NCI-H128 (cell line): ENCODE results near the gene CALHM4.
"Not testable (repeated sequence)": the region's sequence is repeated elsewhere in the genome, so short reads cannot be mapped to it uniquely, and the experiment has no call there.

Experiments used
- DNase-seq: peaks from one replicate; lab custom pipeline; 2025; ENCODE audit not compliant: unreplicated experiment; lab: John Stamatoyannopoulos, UW

Gene CALHM4

GRCh38 chr6:116572162-116572561, 18.6 kb downstream of the CALHM4 start:
- no peak for DNase-seq

DNA sequence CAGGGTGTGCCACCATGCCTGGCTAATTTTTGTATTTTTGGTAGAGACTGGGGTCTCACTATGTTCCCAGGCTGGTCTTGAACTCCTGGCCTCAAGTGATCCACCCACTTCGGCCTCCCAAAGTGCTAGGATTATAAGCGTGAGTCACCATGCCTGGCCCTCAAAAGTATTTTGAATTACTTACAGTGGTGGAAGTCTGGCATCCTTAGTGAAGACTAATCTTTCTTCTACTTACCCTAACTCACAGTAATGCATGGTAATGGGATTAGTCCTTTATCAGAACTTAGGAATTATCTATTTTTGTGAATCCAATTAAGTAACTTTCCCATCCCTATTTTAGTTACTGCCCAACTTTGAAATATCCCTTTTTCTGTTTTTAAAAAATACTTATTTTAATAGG, 21.7 kb downstream of the CALHM4 start:
- DNase-seq: no peak

DNA sequence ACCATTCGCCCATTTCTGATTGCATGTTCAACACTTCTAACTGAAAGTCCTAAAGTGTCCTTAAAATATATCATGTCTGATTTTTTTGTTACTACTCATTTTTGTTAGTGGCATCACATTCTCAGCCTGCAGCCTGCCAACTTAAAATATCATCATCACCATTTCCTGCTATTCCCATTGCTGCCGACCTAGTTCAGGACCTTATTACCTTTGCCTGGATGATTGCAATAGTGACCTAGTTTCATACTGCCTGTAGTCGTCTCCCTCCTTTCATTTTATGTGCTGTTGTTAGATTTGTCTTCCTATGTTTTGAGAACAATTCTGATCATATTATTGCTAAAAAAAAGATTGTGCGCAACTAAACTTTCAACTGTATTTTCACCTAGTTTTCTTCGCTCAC, 23.9 kb downstream of the CALHM4 start:
- no peak for DNase-seq

DNA sequence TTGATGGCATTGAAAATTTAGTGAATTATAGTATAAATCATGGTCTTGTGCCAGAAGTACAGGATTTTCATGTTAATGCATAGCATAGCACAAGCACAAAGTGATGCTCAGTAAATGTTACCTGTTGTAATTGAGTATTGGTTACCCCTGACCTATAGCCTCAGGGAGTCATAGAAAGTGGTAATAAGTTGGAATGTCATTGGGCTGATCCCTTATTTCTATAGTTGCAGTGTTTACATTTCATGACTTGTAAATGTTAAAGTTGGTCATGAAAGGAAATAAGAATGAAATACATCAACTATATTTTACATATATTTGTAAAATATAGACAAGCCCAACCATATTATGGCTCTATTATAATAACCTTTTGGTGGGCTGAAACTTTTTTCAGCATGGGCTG, 24.8 kb downstream of the CALHM4 start:
- DNase-seq: no peak

GRCh38 chr6:116579143-116579542, 25.6 kb downstream of the CALHM4 start:
- DNase-seq: no peak

DNA sequence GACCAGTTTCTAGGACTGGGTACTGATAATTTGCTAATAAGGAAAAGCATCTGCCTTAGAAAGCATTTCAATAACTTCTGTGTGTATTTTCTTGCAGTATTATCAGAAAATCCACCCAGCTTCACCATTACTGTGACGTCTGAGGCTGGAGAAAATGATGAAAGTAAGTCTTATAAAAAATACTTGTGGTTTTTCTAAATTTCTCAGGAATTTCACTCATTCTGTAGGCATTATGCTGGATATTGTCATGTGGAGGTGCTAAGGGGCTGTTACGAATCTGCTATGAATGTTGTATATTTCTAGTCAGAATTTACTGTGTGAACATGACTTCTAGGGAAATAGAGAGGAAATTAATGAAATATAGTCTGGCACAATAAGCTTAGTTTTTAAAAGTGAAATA, 26.6 kb downstream of the CALHM4 start:
- DNase-seq: no peak

DNA sequence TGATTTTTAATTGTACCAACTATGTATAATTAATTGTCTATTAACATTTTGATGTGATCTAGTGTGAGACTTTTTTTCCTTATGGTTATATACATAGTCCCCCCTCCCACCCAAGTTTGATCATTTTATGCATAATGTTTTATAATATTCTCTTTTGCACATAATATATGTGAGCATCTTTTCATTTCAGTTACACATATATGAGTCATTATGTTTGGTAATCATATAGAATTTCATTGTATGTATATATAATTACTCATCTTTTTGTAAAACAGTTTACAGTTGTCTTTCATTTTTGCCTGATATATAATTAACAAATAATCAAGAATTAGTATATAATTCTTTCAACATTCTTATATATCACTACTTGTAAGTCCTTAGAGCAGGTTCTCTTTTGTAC, 32.7 kb downstream of the CALHM4 start:
- no peak for DNase-seq

DNA sequence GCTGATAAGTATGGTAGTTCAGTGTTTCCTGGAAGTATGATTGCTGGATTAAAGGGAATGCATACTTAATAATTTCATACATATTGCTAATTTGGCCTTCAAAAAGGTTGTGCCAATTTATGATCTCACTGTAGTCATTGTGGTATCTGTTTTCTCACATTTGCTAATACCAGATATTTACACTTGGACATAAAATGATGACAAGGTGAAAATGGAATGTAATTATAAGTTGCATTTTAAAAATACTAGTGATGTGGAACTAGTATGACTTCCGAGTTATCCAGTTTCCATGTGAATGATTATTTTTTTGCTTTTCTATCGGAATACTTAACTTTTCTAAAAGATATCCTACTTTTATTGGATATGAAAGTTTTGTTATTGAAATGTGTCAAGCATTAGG, 33.2 kb downstream of the CALHM4 start:
- DNase-seq: no peak

GRCh38 chr6:116595247-116595646, 41.7 kb downstream of the CALHM4 start:
- DNase-seq: no peak

DNA sequence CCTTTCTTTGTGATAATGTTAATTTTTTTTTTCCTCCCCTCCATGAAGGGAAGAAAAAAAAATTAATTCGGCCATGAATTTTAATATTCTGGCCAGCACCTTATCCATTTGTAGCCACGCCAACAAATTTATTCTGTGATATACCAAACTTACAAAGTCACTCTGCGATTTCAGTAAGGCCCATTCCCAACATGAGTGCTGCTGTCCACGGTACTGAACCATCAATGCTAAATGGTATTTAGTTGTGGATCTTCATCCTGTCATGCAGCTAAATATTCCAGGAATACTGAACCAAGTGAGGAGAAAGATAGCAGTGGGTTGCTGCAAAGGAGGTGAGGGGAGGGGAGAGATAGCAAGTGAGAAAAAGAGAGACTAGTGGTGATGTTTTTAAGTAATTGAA, 43.3 kb downstream of the CALHM4 start:
- no peak for DNase-seq

DNA sequence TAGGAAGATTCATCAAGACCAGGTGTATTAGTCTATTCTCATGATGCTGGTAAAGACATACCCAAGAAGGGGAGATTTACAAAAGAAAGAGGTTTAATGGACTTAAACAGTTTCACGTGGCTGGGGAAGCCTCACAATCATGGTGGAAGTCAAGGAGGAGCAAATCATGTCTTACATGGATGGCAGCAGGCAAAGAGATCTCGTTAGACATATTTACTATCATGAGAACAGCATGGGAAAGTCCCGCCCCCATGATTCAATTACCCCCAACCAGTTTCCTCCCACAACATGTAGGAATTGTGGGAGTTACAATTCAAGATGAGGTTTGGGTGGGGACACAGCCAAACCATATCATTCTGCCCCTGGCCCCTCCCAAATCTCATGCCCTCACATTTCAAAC, 50.4 kb downstream of the CALHM4 start:
- not testable (repeated sequence) for DNase-seq

DNA sequence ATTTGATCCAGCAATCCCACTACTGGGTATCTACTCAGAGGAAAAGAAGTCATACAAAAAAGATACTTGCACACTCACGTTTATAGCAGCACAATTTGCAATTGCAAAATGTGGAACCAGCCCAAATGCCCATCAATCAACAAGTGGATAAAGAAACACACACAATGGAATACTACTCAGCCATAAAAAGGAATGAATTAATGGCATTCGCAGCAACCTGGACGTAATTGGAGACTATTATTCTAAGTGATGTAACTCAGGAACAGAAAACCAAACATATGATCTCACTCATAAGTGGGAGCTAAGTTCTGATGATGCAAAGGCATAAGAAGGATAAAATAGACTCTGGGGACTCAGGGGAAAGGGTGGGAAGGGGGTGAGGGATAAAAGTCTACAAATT, 51.3 kb downstream of the CALHM4 start:
- not testable (repeated sequence) for DNase-seq

DNA sequence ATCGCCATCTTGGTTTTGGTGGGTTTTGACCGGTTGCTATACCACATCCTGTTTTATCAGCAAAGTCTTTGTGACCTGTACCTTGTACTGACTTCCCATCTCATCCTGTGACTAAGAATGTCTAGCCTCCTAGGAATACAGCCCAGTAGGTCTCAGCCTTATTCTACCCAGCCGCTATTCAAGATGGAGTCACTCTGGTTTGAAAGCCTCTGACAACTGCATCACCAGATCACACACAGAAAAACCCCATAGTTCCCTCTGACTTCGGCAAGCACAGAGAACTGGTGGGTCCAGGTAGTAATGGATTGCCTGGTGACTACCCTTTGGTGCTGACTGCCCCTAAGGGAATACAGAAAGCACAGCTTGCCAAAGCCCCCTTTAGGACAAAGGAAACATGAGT, 52.4 kb downstream of the CALHM4 start:
- DNase-seq: no peak
